Sigmoid colon (tissue), 7 donors: ENCODE data around the gene NOXRED1. TPM values are rescaled to one million over a fixed set of nuclear protein-coding genes. Genes with fewer than 3 reads are reported as not detected.

ENCODE experiments used
- DNase-seq: peaks from one replicate; pipeline ENCODE4 v3.0.0-alpha.2; 2019
- H3K27ac ChIP-seq, 4 donors: fragments of 200-600 bp; sonication (generic); one replicate each; pipeline ENCODE4 v1.5.1; 2016 to 2019; ENCODE audit warnings: mild to moderate bottlenecking in 1 of 4
- H3K27me3 ChIP-seq, 3 donors: fragments of 200-600 bp; sonication (generic); one replicate each; pipeline ENCODE4 v1.5.1; 2019; ENCODE audit warnings: mild to moderate bottlenecking in 1 of 3
- H3K36me3 ChIP-seq, 4 donors: fragments of 200-600 bp; sonication (generic); one replicate each; pipeline ENCODE4 v1.5.1; 2016 to 2019
- H3K4me1 ChIP-seq, 4 donors: fragments of 200-600 bp; sonication (generic); one replicate each; pipeline ENCODE4 v1.5.1; 2017 to 2019
- H3K4me3 ChIP-seq, 4 donors: fragments of 200-600 bp; sonication (generic); one replicate each; pipeline ENCODE4 v1.5.1; 2017 to 2019; ENCODE audit warnings: mild to moderate bottlenecking in 2 of 4, moderate library complexity in 1 of 4
- H3K9me3 ChIP-seq, 4 donors: fragments of 200-600 bp in 3 of 4; sonication (generic) in 3 of 4; one replicate each; pipeline versions ENCODE4 v1.5.1 to v1.6.1; 2013 to 2019
- CTCF ChIP-seq, 4 experiments: fragments of 450-650 bp in 3 of 4; fragments of 200-600 bp in 1 of 4; IDR thresholded peaks; one replicate each; pipeline ENCODE4 v1.5.1; 2016 to 2019; ENCODE audit warnings: antibody characterized with exemption in 4 of 4, mild to moderate bottlenecking in 3 of 4, moderate library complexity in 2 of 4
- EP300 ChIP-seq, 4 donors: sonication (generic); formaldehyde crosslinking; IDR thresholded peaks; one replicate each; pipeline ENCODE4 v1.6.1; 2017; ENCODE audit warnings: antibody characterized with exemption in 4 of 4
- POLR2A ChIP-seq, 2 donors: fragments of 450-650 bp; IDR thresholded peaks; one replicate each; pipeline ENCODE4 v1.6.1; 2016; ENCODE audit warnings: antibody characterized with exemption in 2 of 2, mild to moderate bottlenecking in 2 of 2, moderate library complexity in 2 of 2
- POLR2AphosphoS5 ChIP-seq, 4 donors: sonication (generic); formaldehyde crosslinking; IDR thresholded peaks; one replicate each; pipeline ENCODE4 v1.6.1; 2017; ENCODE audit warnings: antibody characterized with exemption in 4 of 4
- WGBS, 2 donors: extraction: QIAGEN DNeasy Blood & Tissue Kit; methylation state at CpG; one replicate each; pipeline ENCODE4 v1.1.7; 2013; 5-methylcytosine and 5-hydroxymethylcytosine counted together
- intact Hi-C: fragments of 100-400 bp; cut with DNase I; formaldehyde crosslinking; loops from one replicate; pipeline ENCODE4 v1.15.1; 2023
- polyA plus RNA-seq, 3 donors: library from polyadenylated mRNA; stranded (reverse); fragments of 200-250 nt; gene quantifications; one replicate each; pipeline ENCODE4 v1.2.3, GENCODE V29; 2013
- small RNA-seq, 3 donors: library from RNA; depleted of rRNA; stranded (forward); fragments of <200 nt; gene quantifications; one replicate each; pipeline ENCODE3, GENCODE V24; 2016
- total RNA-seq, 4 donors: library from RNA; depleted of rRNA; stranded (reverse); fragments of >200 nt; gene quantifications; one replicate each; pipeline ENCODE4 v1.1.0, GENCODE V29; 2016
- donor health status: healthy with polysubstance abuse.
- donor health status: Bipolar disorder and iron deficiency.
- donor health status: healthy.

Gene NOXRED1
- total and polyA plus RNA-seq, 7 donors = 0.19 to 4.7 (median 0.82) TPM; not detected in 4

- intact Hi-C loops = no loop called here
- TF ChIP-seq POLR2A (IDR thresholded peaks at IDR 0.05) (no peak), CTCF (IDR thresholded peaks at IDR 0.05) (no peak), POLR2AphosphoS5 (IDR thresholded peaks at IDR 0.05) (no peak), EP300 (IDR thresholded peaks at IDR 0.05) (no peak)
These were observed 69.7 kb downstream of the NOXRED1 start for GRCh38 chr14:77353469-77354141.

GRCh38 chr14:77347751-77348150 lies 75.6 kb downstream of the NOXRED1 start:
- intact Hi-C loops = no loop called here

More at GRCh38 chr14:77353469-77354141, 69.7 kb downstream of the NOXRED1 start:
- H3K9me3 ChIP-seq = no peaks in the 10 kb centered on the region
- no peaks in the 10 kb centered on the region for H3K4me1 ChIP-seq
- no peaks in the 10 kb centered on the region for H3K27me3 ChIP-seq
- H3K4me3 ChIP-seq = no peak overlapping the region
- H3K27ac ChIP-seq = no peak overlapping the region
- 87 to 91% methylated on average over 5 of the region's 5 CpGs for WGBS, 2 donors
- H3K36me3 ChIP-seq = peaks cover 0 to 16% (median 0%) of the 10 kb centered on the region in 4 donors
- no peak for DNase-seq

GRCh38 chr14:77346495-77346894 lies 76.8 kb downstream of the NOXRED1 start:
- 91 to 94% methylated on average over 2 of the region's 2 CpGs for WGBS, 2 donors
- Histone ChIP-seq H3K4me3 (no peak overlapping the region), H3K27ac (no peak overlapping the region), H3K27me3 (no peaks in the 10 kb centered on the region), H3K36me3 (peaks cover 0 to 40% (median 9%) of the 10 kb centered on the region in 4 donors), H3K9me3 (no peaks in the 10 kb centered on the region), H3K4me1 (no peaks in the 10 kb centered on the region)
- intact Hi-C loops = no loop called here
- no peak for TF ChIP-seq EP300 (IDR thresholded peaks at IDR 0.05)
- no peak for TF ChIP-seq POLR2A (IDR thresholded peaks at IDR 0.05)
- no peak for TF ChIP-seq CTCF (IDR thresholded peaks at IDR 0.05)
- TF ChIP-seq POLR2AphosphoS5 (IDR thresholded peaks at IDR 0.05) = no peak
- DNase-seq = no peak

More at GRCh38 chr14:77347751-77348150, 75.6 kb downstream of the NOXRED1 start:
- TF ChIP-seq EP300 (IDR thresholded peaks at IDR 0.05) (no peak), CTCF (IDR thresholded peaks at IDR 0.05) (no peak), POLR2A (IDR thresholded peaks at IDR 0.05) (no peak), POLR2AphosphoS5 (IDR thresholded peaks at IDR 0.05) (no peak)
- Histone ChIP-seq H3K4me1 (no peaks in the 10 kb centered on the region), H3K36me3 (peaks cover 0 to 28% (median 3%) of the 10 kb centered on the region in 4 donors), H3K4me3 (no peak overlapping the region), H3K9me3 (no peaks in the 10 kb centered on the region), H3K27ac (no peak overlapping the region), H3K27me3 (no peaks in the 10 kb centered on the region)
- 69 to 88% methylated on average over 3 of the region's 3 CpGs for whole genome bisulfite sequencing, 2 donors
- no peak for DNase-seq

- Histone ChIP-seq H3K36me3 (peaks cover 0 to 48% (median 13%) of the 10 kb centered on the region in 4 donors), H3K27me3 (no peaks in the 10 kb centered on the region), H3K4me3 (no peak overlapping the region), H3K27ac (no peak overlapping the region), H3K9me3 (no peaks in the 10 kb centered on the region), H3K4me1 (no peaks in the 10 kb centered on the region)
- no peak for TF ChIP-seq EP300 (IDR thresholded peaks at IDR 0.05)
- no peak for TF ChIP-seq CTCF (IDR thresholded peaks at IDR 0.05)
- no peak for TF ChIP-seq POLR2AphosphoS5 (IDR thresholded peaks at IDR 0.05)
- TF ChIP-seq POLR2A (IDR thresholded peaks at IDR 0.05) = no peak
- intact Hi-C loops = no loop called here
- WGBS, 2 donors = 90% methylated on average over 3 of the region's 3 CpGs
- DNase-seq = no peak
These were observed 78.8 kb downstream of the NOXRED1 start for GRCh38 chr14:77344377-77344996.

Small RNA genes within 50 kb of the gene (small RNA-seq; reads per million reads assigned to genes)
- 0 reads per million in 3 donors for gene RF00404

Other genes with a start within 250 kb of the NOXRED1 start
- gene TMEM63C, start 241.7 kb downstream of the NOXRED1 start, total RNA-seq = 1 to 10 TPM in 3 of 4 donors, under 1 TPM in 1; 0.28 to 2.1 (median 1.2) TPM
- 1 to 10 TPM; 1.8 to 6.5 (median 5.5) TPM for gene TMEM63C, start 241.7 kb downstream of the NOXRED1 start, polyA plus RNA-seq
- 1 to 10 TPM; 3.5 to 10.0 (median 9.5) TPM for gene NGB, start 152.3 kb downstream of the NOXRED1 start, total RNA-seq
- 1 to 10 TPM in 1 of 3 donors, not detected in 2; 1.9 TPM for gene NGB, start 152.3 kb downstream of the NOXRED1 start, polyA plus RNA-seq
- 10 to 100 TPM; 10.5 to 21.0 (median 16.4) TPM for gene POMT2, start 102.6 kb downstream of the NOXRED1 start, total RNA-seq
- gene POMT2, start 102.6 kb downstream of the NOXRED1 start, polyA plus RNA-seq = 10 to 100 TPM in 1 of 3 donors, 1 to 10 TPM in 2; 3.6 to 16.8 (median 5.1) TPM
- 10 to 100 TPM in 1 of 4 donors, 1 to 10 TPM in 3; 5.4 to 20.7 (median 9.7) TPM for gene GSTZ1, start 102.5 kb downstream of the NOXRED1 start, total RNA-seq
- gene GSTZ1, start 102.5 kb downstream of the NOXRED1 start, polyA plus RNA-seq = 10 to 100 TPM; 37.0 to 42.6 (median 42.3) TPM
- 10 to 100 TPM; 13.6 to 15.3 (median 14.7) TPM for gene TMED8, start 46.4 kb downstream of the NOXRED1 start, total RNA-seq
- 1 to 10 TPM; 1.8 to 7.2 (median 3.7) TPM for gene TMED8, start 46.4 kb downstream of the NOXRED1 start, polyA plus RNA-seq
- under 1 TPM; 0.16 to 0.55 (median 0.31) TPM for gene SAMD15, start 46.1 kb downstream of the NOXRED1 start, total RNA-seq
- under 1 TPM in 2 of 3 donors, not detected in 1; 0.23 to 0.36 TPM for gene SAMD15, start 46.1 kb downstream of the NOXRED1 start, polyA plus RNA-seq
- 10 to 100 TPM; 18.0 to 24.3 (median 22.8) TPM for gene VIPAS39, start 34.1 kb upstream of the NOXRED1 start, total RNA-seq
- 10 to 100 TPM; 12.0 to 14.6 (median 12.9) TPM for gene VIPAS39, start 34.1 kb upstream of the NOXRED1 start, polyA plus RNA-seq
- gene AHSA1, start 34.6 kb upstream of the NOXRED1 start, total RNA-seq = 100 to 1,000 TPM in 3 of 4 donors, 10 to 100 TPM in 1; 98.5 to 120 (median 104) TPM
- 100 to 1,000 TPM in 2 of 3 donors, 10 to 100 TPM in 1; 82.3 to 114 (median 100) TPM for gene AHSA1, start 34.6 kb upstream of the NOXRED1 start, polyA plus RNA-seq
- gene ISM2, start 75.3 kb upstream of the NOXRED1 start, total RNA-seq = 1 to 10 TPM in 1 of 4 donors, under 1 TPM in 2, not detected in 1; 0.33 to 1.1 (median 0.36) TPM
- under 1 TPM in 1 of 3 donors, not detected in 2; 0.45 TPM for gene ISM2, start 75.3 kb upstream of the NOXRED1 start, polyA plus RNA-seq
- 10 to 100 TPM; 12.4 to 16.5 (median 15.5) TPM for gene SPTLC2, start 193.1 kb upstream of the NOXRED1 start, total RNA-seq
- gene SPTLC2, start 193.1 kb upstream of the NOXRED1 start, polyA plus RNA-seq = 10 to 100 TPM in 1 of 3 donors, 1 to 10 TPM in 2; 2.8 to 27.6 (median 3.0) TPM